GM18499 (cell line): ENCODE results near the gene CDH2.

Experiments
- ATAC-seq: cut with Tn5 transposase; IDR thresholded peaks from one replicate; pipeline ENCODE4 v1.9.1; 2021; ENCODE audit warnings: moderate number of reproducible peaks; ENCODE audit not compliant: insufficient read depth, unreplicated experiment

CDH2 gene

GRCh38 chr18:28004606-28005005 is 172.3 kb downstream of the CDH2 start:
- ATAC-seq = no peak

- ATAC-seq = no peak
Measured at GRCh38 chr18:28003451-28003850, 173.5 kb downstream of the CDH2 start.

- ATAC-seq = no peak
Measured at GRCh38 chr18:28002841-28003240, 174.1 kb downstream of the CDH2 start.

- ATAC-seq = no peak
Measured at GRCh38 chr18:27996801-27997272, 180.1 kb downstream of the CDH2 start.

GRCh38 chr18:27995770-27996502 is 181.0 kb downstream of the CDH2 start:
- ATAC-seq = no peak

GRCh38 chr18:27994571-27994970 is 182.4 kb downstream of the CDH2 start:
- no peak for ATAC-seq

GRCh38 chr18:27991391-27991790 is 185.5 kb downstream of the CDH2 start:
- no peak for ATAC-seq

GRCh38 chr18:27985832-27986231 is 191.1 kb downstream of the CDH2 start:
- no peak for ATAC-seq

- no peak for ATAC-seq
Measured at GRCh38 chr18:27983780-27984179, 193.2 kb downstream of the CDH2 start.

- no peak for ATAC-seq
Measured at GRCh38 chr18:27976806-27977408, 200.0 kb downstream of the CDH2 start.

GRCh38 chr18:27970321-27970720 is 206.6 kb downstream of the CDH2 start:
- no peak for ATAC-seq

GRCh38 chr18:27969206-27969605 is 207.7 kb downstream of the CDH2 start:
- ATAC-seq = no peak

- no peak for ATAC-seq
Measured at GRCh38 chr18:27967913-27968824, 208.8 kb downstream of the CDH2 start.

GRCh38 chr18:27966881-27967280 is 210.0 kb downstream of the CDH2 start:
- no peak for ATAC-seq

- ATAC-seq = no peak
Measured at GRCh38 chr18:27964811-27965210, 212.1 kb downstream of the CDH2 start.

GRCh38 chr18:27959101-27959500 is 217.8 kb downstream of the CDH2 start:
- no peak for ATAC-seq

- ATAC-seq = no peak
Measured at GRCh38 chr18:27956001-27956640, 220.8 kb downstream of the CDH2 start.

GRCh38 chr18:27954226-27954625 is 222.7 kb downstream of the CDH2 start:
- no peak for ATAC-seq

- no peak for ATAC-seq
Measured at GRCh38 chr18:27952741-27953140, 224.2 kb downstream of the CDH2 start.

- ATAC-seq = no peak
Measured at GRCh38 chr18:27950648-27951228, 226.2 kb downstream of the CDH2 start.
